ENCODE measurements around the gene KLHDC4.

The KLHDC4 gene

GRCh38 chr16:87703071-87703470 lies 62.7 kb downstream of the KLHDC4 start:
- H3K4me3 ChIP-seq (ENCODE audit: low read length): no peak overlapping the region
- H3K9ac ChIP-seq (ENCODE audit: low read length): no peak overlapping the region
- no peaks in the 10 kb centered on the region for H3F3A ChIP-seq (ENCODE audit: insufficient read depth, low read length)
- no peak overlapping the region for H3K27ac ChIP-seq (ENCODE audit: low read length)
- H3K27me3 ChIP-seq (replicated peaks; ENCODE audit: insufficient read depth, low read length): no peaks in the 10 kb centered on the region
- H3K36me3 ChIP-seq (replicated peaks; ENCODE audit: insufficient read depth, low read length): no peaks in the 10 kb centered on the region
- no peak overlapping the region for H2AFZ ChIP-seq (ENCODE audit: low read length)
- H3K79me2 ChIP-seq (ENCODE audit: low read length): no peaks in the 10 kb centered on the region
- DNase-seq: no peak
- H4K20me1 ChIP-seq (ENCODE audit: insufficient read depth, low read length): no peaks in the 10 kb centered on the region
- no peaks in the 10 kb centered on the region for H3K9me3 ChIP-seq (replicated peaks; ENCODE audit: insufficient read depth, low read length)
- H3K4me1 ChIP-seq (ENCODE audit: low read length): no peaks in the 10 kb centered on the region
- no peak for TF ChIP-seq CTCF (IDR thresholded peaks at IDR 0.05; ENCODE audit: low read length)
- no peak for TF ChIP-seq EZH2 (optimal IDR thresholded peaks at IDR 0.05; ENCODE audit: low read depth, low read length)
- no peak for TF ChIP-seq EZH2phosphoT487 (IDR thresholded peaks at IDR 0.05; ENCODE audit: low read length)
- no peak overlapping the region for H3K4me2 ChIP-seq (ENCODE audit: low read depth, low read length)
- no peaks in the 10 kb centered on the region for H3K9me2 ChIP-seq (replicated peaks; ENCODE audit: insufficient read depth, low read length)

GRCh38 chr16:87702325-87702811 lies 63.4 kb downstream of the KLHDC4 start:
- Histone ChIP-seq H3K27me3 (replicated peaks; ENCODE audit: insufficient read depth, low read length) (no peaks in the 10 kb centered on the region), H3K4me3 (ENCODE audit: low read length) (no peak overlapping the region)

GRCh38 chr16:87701505-87701921 lies 64.3 kb downstream of the KLHDC4 start:
- no peak for DNase-seq
- Histone ChIP-seq H2AFZ (ENCODE audit: low read length) (no peak overlapping the region), H3K4me1 (ENCODE audit: low read length) (no peaks in the 10 kb centered on the region), H3K9me3 (replicated peaks; ENCODE audit: insufficient read depth, low read length) (no peaks in the 10 kb centered on the region), H3K27me3 (replicated peaks; ENCODE audit: insufficient read depth, low read length) (no peaks in the 10 kb centered on the region), H3K79me2 (ENCODE audit: low read length) (no peaks in the 10 kb centered on the region), H4K20me1 (ENCODE audit: insufficient read depth, low read length) (no peaks in the 10 kb centered on the region), H3F3A (ENCODE audit: insufficient read depth, low read length) (no peaks in the 10 kb centered on the region), H3K27ac (ENCODE audit: low read length) (no peak overlapping the region), H3K4me3 (ENCODE audit: low read length) (no peak overlapping the region), H3K9ac (ENCODE audit: low read length) (no peak overlapping the region), H3K4me2 (ENCODE audit: low read depth, low read length) (no peak overlapping the region), H3K36me3 (replicated peaks; ENCODE audit: insufficient read depth, low read length) (no peaks in the 10 kb centered on the region), H3K9me2 (replicated peaks; ENCODE audit: insufficient read depth, low read length) (no peaks in the 10 kb centered on the region)
- TF ChIP-seq EZH2 (optimal IDR thresholded peaks at IDR 0.05; ENCODE audit: low read depth, low read length) (no peak), EZH2phosphoT487 (IDR thresholded peaks at IDR 0.05; ENCODE audit: low read length) (no peak), CTCF (IDR thresholded peaks at IDR 0.05; ENCODE audit: low read length) (no peak)

More at GRCh38 chr16:87702325-87702811, 63.4 kb downstream of the KLHDC4 start:
- Histone ChIP-seq H3K79me2 (ENCODE audit: low read length) (no peaks in the 10 kb centered on the region), H3K4me2 (ENCODE audit: low read depth, low read length) (no peak overlapping the region), H2AFZ (ENCODE audit: low read length) (no peak overlapping the region), H3K4me1 (ENCODE audit: low read length) (no peaks in the 10 kb centered on the region), H3K9me3 (replicated peaks; ENCODE audit: insufficient read depth, low read length) (no peaks in the 10 kb centered on the region), H3K9ac (ENCODE audit: low read length) (no peak overlapping the region), H4K20me1 (ENCODE audit: insufficient read depth, low read length) (no peaks in the 10 kb centered on the region), H3K36me3 (replicated peaks; ENCODE audit: insufficient read depth, low read length) (no peaks in the 10 kb centered on the region), H3F3A (ENCODE audit: insufficient read depth, low read length) (no peaks in the 10 kb centered on the region), H3K27ac (ENCODE audit: low read length) (no peak overlapping the region), H3K9me2 (replicated peaks; ENCODE audit: insufficient read depth, low read length) (no peaks in the 10 kb centered on the region)
- TF ChIP-seq CTCF (IDR thresholded peaks at IDR 0.05; ENCODE audit: low read length): no peak
- no peak for DNase-seq

Data from MM.1S (cell line).